Activated naive CD8-positive, alpha-beta T cell (primary cell): ENCODE data around the gene QRFP.

ENCODE experiments used
- H3K27ac Mint-ChIP-seq: one replicate; pipeline ENCODE4 v1.8.0; 2021; ENCODE audit warnings: mixed read lengths
- H3K27me3 Mint-ChIP-seq: one replicate; pipeline ENCODE4 v1.8.0; 2021; ENCODE audit warnings: mixed read lengths
- H3K36me3 Mint-ChIP-seq: one replicate; pipeline ENCODE4 v1.8.0; 2021; ENCODE audit warnings: mixed read lengths
- H3K4me1 Mint-ChIP-seq: one replicate; pipeline ENCODE4 v1.8.0; 2021; ENCODE audit warnings: low read depth, mixed read lengths
- H3K4me3 Mint-ChIP-seq: one replicate; pipeline ENCODE4 v1.8.0; 2021; ENCODE audit warnings: mild to moderate bottlenecking, mixed read lengths
- H3K9me3 Mint-ChIP-seq: one replicate; pipeline ENCODE4 v1.8.0; 2021; ENCODE audit warnings: low read depth, mixed read lengths

The QRFP gene

DNA sequence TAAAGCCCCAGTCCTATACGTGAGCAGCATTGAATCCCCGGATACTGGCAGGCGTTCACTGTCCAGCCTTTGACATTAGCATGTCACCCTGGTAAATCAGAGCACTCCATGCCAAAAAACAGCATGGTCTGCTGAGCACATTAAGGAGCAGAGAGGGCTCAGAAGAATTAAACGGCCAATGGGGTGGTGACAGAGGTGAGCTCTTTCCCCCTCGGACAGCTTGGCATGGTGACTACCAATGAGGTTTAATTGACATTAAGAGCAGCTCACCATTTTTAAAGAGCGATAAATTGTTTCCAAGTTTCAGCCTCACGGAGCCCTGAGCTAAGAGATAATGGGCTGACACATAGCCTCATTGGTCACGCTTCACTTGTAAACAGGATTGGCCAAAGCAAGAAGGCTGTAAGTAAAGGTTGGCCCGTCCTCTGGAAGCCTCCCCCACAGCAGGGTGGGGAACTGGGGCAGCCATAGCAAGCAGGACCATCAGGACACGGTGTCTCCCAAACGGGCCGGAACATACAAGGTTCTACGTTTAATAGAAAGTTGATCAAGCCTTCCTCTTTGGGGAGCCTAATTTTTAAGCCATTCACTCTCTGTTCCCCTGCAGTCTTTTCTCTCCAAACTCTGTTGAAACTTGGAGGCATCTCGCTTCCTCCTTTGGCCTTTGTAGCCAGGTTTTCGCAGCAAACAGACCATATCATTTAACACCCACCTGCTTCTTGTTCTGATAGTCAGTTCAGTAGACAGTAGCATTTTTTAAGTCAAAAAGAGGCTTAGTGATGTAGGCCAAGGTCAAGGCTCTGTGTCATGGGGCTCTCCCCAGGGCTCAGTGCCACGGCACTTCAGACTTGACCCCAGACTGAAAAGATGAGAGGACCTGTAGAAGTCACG is 25.9 kb downstream of the QRFP start:
- no peak overlapping the region for H3K4me3 Mint-ChIP-seq
- no peaks in the 10 kb centered on the region for H3K27me3 Mint-ChIP-seq
- H3K36me3 Mint-ChIP-seq, result peaks cover 5% of the 10 kb centered on the region
- H3K9me3 Mint-ChIP-seq, result no peaks in the 10 kb centered on the region
- no peak overlapping the region for H3K27ac Mint-ChIP-seq
- peaks cover 2% of the 10 kb centered on the region for H3K4me1 Mint-ChIP-seq

DNA sequence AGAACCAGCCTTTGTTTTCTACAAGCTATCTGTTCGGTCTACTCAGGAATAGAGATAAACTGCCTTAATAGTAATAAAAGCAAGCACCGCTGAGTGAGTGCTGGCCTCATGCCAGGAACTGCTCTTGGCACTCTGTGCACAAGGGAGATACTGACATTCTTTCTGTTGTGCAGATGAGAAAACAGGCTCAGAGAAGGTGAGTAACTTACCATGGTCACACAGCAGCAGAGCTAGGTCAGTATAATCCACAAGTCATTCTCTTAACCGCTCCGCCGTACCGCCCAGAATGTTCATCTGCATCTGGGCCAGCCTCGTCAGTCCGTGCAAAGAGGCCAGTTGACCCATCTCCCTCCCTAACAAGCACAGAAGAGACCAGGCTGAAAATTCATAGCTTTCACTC is 27.4 kb downstream of the QRFP start:
- no peak overlapping the region for H3K27ac Mint-ChIP-seq
- H3K27me3 Mint-ChIP-seq, result no peaks in the 10 kb centered on the region
- peaks cover 2% of the 10 kb centered on the region for H3K4me1 Mint-ChIP-seq
- H3K4me3 Mint-ChIP-seq, result no peak overlapping the region
- H3K9me3 Mint-ChIP-seq, result no peaks in the 10 kb centered on the region
- H3K36me3 Mint-ChIP-seq, result peaks cover 2% of the 10 kb centered on the region

DNA sequence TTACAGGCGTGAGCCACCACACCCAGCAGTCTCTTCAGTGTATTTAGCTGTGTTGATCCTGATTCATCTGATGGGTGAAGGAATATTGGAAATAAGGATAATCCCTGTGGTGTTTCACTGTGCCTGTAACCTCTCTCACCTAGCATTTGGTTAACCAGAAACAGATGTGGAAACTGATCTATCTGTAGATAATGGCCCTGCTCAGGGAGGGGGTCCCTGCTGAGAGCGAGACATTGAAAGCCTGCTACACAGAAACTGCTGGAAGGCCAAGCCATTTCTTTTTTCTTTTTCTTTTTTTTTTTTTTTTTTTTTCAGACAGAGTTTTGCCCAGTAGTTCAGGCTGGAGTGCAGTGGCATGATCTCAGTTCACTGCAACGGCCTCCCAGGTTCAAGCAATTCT is 28.4 kb downstream of the QRFP start:
- no peaks in the 10 kb centered on the region for H3K9me3 Mint-ChIP-seq
- no peak overlapping the region for H3K27ac Mint-ChIP-seq
- peaks cover 2% of the 10 kb centered on the region for H3K36me3 Mint-ChIP-seq
- peaks cover 2% of the 10 kb centered on the region for H3K4me1 Mint-ChIP-seq
- no peaks in the 10 kb centered on the region for H3K27me3 Mint-ChIP-seq
- H3K4me3 Mint-ChIP-seq, result no peak overlapping the region

DNA sequence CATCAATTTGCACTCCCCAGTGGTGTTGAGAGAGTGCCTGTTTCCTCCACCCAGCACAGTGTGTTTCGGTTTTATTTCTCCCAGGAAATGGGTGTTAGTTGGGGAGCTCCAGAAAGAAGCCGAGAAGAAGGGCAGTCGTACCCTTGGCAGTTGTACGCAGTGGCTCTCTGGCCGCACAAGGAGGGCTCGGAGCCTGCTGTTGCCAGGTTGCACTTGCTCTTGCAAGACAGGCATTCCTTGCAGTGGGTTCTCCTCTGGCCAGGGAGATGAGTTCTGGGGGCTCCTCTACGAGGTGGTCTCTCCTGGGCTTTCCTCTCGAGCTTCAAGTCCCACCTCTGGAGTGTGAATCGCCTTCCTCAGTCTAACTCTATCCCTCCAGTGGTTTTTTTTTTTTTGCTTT is 29.1 kb downstream of the QRFP start:
- Mint-ChIP-seq H3K36me3 (peaks cover 2% of the 10 kb centered on the region), H3K4me3 (no peak overlapping the region), H3K4me1 (peaks cover 2% of the 10 kb centered on the region), H3K27me3 (no peaks in the 10 kb centered on the region), H3K9me3 (no peaks in the 10 kb centered on the region), H3K27ac (no peak overlapping the region)

GRCh38 chr9:130866474-130866965 is 30.1 kb downstream of the QRFP start:
- H3K4me3 Mint-ChIP-seq, result no peak overlapping the region
- no peak overlapping the region for H3K27ac Mint-ChIP-seq
- H3K4me1 Mint-ChIP-seq, result peaks cover 2% of the 10 kb centered on the region
- no peaks in the 10 kb centered on the region for H3K9me3 Mint-ChIP-seq
- no peaks in the 10 kb centered on the region for H3K27me3 Mint-ChIP-seq
- peaks cover 2% of the 10 kb centered on the region for H3K36me3 Mint-ChIP-seq

- Mint-ChIP-seq H3K27me3 (no peaks in the 10 kb centered on the region), H3K27ac (no peak overlapping the region), H3K4me3 (no peak overlapping the region), H3K9me3 (no peaks in the 10 kb centered on the region), H3K4me1 (peaks cover 2% of the 10 kb centered on the region), H3K36me3 (peaks cover 2% of the 10 kb centered on the region)
Observed at GRCh38 chr9:130865921-130866320, 30.7 kb downstream of the QRFP start.

DNA sequence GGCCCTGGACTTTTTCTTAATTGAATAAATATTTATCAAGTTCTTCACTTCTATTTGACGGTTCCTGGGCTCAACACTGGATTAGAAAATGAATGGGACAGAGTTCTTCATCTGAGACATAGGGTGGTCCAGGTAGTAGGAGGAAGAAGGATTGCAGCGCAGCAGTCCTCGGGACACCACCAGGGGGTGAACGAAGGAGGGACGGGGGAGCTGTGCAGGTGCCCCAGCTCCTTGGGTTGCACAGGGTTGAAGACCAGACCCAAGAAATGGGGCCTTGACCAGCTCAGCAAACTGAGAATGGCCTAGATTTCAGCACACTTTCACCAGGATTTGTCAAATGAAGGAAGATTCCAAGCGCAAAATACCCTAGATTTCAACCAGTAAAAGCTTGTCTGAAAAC is 32.1 kb downstream of the QRFP start:
- Mint-ChIP-seq H3K4me1 (peaks cover 2% of the 10 kb centered on the region), H3K27ac (no peak overlapping the region), H3K9me3 (no peaks in the 10 kb centered on the region), H3K27me3 (no peaks in the 10 kb centered on the region), H3K4me3 (no peak overlapping the region), H3K36me3 (peaks cover 2% of the 10 kb centered on the region)

- no peaks in the 10 kb centered on the region for H3K9me3 Mint-ChIP-seq
- H3K36me3 Mint-ChIP-seq, result peaks cover 2% of the 10 kb centered on the region
- H3K4me1 Mint-ChIP-seq, result peaks cover 2% of the 10 kb centered on the region
- H3K4me3 Mint-ChIP-seq, result no peak overlapping the region
- no peaks in the 10 kb centered on the region for H3K27me3 Mint-ChIP-seq
- no peak overlapping the region for H3K27ac Mint-ChIP-seq
Observed at GRCh38 chr9:130862747-130863146, 33.9 kb downstream of the QRFP start.

GRCh38 chr9:130862217-130862616 is 34.4 kb downstream of the QRFP start:
- Mint-ChIP-seq H3K4me1 (peaks cover 2% of the 10 kb centered on the region), H3K9me3 (no peaks in the 10 kb centered on the region), H3K27me3 (no peaks in the 10 kb centered on the region), H3K4me3 (no peak overlapping the region), H3K27ac (no peak overlapping the region), H3K36me3 (peaks cover 2% of the 10 kb centered on the region)

DNA sequence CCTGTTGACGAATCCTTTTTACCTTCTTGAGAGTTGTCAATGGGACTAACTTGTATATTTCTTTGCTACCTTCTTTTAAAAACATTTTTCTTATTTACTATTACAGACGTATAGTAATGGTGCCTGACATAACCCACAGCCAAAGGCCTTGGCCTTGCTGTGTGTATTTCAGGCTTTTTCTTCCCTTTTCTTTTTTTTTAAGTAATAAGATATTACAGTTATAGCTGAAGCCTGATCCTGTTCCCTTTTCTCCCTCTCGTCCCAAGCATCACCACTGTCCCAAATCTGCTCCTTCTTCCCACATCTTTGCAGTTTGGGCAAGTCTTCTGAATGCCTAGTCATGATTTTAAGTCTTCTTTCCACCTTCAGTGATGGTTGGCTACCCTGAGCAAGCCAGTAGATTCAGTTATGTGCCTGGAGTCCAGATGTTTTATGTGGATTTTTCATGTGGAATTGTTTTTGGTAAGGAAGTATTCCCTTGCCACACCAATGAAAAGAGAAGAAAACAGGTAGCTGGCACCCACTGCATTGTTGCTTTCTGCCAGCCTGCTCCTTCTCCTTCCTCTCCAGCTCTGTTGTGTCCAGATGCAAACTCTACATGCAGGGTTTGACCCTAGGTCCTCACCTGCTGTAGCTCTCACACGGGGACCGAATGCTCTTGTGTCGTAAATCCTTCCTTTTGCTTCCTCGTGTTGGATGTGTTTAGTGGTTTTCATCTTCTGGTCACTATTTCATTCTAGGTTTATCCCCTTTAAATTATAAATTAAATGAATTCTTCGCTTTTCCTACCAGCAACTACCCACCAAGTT is 35.0 kb downstream of the QRFP start:
- Mint-ChIP-seq H3K27ac (no peak overlapping the region), H3K9me3 (no peaks in the 10 kb centered on the region), H3K4me1 (peaks cover 2% of the 10 kb centered on the region), H3K36me3 (peaks cover 2% of the 10 kb centered on the region), H3K4me3 (no peak overlapping the region), H3K27me3 (no peaks in the 10 kb centered on the region)

DNA sequence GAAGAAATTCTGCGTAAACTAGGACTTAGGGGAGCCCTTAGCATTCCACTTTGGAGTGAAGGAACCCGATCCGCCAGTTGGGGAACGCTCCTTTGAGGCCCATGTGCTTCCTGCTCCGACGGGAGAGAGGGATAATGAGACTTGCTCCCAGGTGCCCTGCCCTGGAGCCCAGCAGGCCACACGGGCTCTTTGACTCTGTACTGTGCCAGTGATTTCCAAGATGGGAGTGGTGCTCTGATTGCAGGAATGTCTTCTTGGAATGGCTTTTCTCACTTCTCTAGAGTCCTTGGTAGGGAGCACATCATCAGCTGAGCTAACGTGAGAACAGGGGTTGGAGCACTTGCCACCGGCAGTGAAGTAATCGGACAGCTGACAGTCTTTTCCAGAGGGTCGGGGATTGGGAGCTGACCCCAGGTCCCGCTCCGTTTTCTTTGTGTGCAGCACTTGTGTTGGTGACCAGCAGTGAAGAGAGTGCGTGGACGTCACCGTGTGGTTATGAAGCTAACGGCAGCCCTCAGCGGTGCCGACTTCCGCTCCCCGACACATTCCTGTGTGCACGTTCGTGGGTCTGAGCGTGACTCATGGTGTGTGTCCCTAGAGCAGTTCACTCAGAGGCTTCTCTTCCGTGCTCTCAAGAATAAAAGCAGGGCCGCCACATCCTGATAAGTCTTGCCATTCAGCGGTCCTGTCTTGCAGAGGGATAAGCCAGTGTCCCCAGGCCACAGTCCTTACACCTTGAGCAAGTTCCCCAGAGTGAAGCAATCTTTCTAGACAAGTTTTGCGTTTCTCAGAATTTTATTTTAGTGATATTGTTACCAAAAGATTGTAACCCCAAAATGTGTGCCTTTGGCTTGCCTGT is 35.9 kb downstream of the QRFP start:
- Mint-ChIP-seq H3K36me3 (peaks cover 2% of the 10 kb centered on the region), H3K27me3 (no peaks in the 10 kb centered on the region), H3K27ac (no peak overlapping the region), H3K9me3 (no peaks in the 10 kb centered on the region), H3K4me1 (no peaks in the 10 kb centered on the region), H3K4me3 (no peak overlapping the region)

DNA sequence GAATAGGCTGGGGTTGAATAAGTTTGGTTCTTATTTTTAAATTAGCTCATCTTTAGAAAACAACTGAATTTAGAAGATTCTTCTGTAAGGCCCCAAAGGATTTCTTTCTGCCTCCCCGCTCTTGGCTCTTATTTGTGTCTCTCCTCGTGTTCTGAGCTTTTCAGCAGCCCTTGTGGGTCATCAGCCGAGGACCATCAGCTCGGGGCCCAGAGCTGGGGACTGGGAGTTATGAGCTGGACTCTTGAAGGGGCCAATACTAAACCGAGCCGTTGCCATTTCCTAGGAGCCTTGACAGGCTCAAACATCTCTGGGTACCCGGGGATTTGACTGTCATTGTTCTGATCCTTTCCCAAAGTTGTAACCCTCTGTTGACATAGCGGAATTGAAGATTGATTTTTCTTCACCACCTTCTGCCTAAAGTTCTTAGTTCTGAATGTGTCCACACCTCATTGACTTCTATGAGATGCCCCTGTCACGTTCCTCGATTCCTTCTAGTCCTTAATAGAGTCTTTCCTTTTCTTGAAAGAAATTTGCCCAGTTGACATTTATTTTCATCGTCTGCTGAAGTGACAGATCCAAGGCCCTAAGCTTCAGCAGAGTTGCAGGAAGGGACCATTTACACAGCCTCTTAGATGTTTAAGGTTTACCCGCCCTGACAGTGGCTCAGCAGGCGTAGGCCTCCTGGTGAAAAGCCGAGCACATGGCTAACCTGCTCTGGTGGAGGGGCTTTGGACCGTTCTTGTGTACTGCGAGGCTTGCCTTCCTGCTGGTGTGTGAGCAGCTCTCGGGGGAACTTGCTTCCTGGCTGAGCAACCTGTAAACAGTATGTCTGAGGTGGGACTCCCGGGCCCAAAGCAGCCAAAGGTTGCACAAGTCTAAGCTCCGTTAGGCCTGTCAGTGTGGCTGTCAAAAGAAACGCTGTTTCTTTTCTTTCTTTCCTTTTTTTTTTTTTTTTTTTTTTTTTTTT is 37.6 kb downstream of the QRFP start:
- Mint-ChIP-seq H3K27ac (no peak overlapping the region), H3K9me3 (no peaks in the 10 kb centered on the region), H3K36me3 (peaks cover 2% of the 10 kb centered on the region)

DNA sequence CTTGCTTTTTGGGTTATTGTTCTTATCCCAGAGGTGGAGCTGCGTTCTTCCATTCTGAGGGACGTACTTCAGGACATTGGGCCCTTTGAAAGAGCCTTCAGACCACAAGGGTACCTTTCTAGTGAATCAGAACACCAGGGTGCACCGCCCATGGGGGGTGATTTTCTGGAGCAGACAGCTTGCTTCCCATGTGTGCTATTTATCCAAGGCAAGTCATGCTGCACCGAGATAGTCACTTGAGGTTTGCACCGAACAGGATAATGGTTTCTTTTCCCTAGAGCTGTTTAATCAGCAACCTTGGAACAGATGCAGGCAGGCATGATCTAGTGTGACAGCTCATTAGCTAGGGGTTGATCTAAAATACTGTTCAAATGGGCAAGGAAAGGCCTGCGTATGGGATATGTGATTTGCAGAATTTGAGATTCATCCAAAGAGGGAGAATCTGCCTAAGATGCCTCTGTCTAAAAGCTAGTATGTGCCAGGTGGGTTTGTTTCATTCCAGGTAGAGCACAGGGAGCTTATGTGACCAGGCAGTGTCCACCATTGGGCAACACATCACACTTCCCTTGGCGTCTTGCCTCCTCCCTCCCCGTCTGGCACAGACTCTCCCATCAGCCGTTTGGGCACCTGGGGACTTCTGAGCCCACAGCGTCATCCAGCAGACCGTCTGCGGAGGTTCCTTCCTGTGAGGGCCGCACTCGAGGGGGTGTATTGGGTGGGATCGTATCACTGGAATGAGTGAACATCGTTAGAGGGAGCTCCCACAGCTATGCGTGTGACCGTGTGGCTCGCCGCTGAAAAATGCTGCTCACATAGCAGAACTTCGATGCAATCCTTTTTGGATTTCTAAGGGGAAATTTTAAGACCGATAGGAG is 38.5 kb downstream of the QRFP start:
- H3K4me1 Mint-ChIP-seq, result no peaks in the 10 kb centered on the region
- H3K9me3 Mint-ChIP-seq, result no peaks in the 10 kb centered on the region
- no peaks in the 10 kb centered on the region for H3K27me3 Mint-ChIP-seq
- H3K27ac Mint-ChIP-seq, result no peak overlapping the region
- H3K4me3 Mint-ChIP-seq, result no peak overlapping the region
- H3K36me3 Mint-ChIP-seq, result no peaks in the 10 kb centered on the region

More for the DNA sequence above, 37.6 kb downstream of the QRFP start:
- Mint-ChIP-seq H3K27me3 (no peaks in the 10 kb centered on the region), H3K4me3 (no peak overlapping the region), H3K4me1 (no peaks in the 10 kb centered on the region)
